GM13977 (cell line): ENCODE results near the gene BLVRB.
A peak's percentile ranks its signal among the peaks of the same experiment; 100 is the strongest.

ENCODE experiments used
- DNase-seq: peaks from one replicate; pipeline ENCODE4 v3.0.0; 2012; ENCODE audit warnings: low spot score
- in situ Hi-C: fragments of 300-500 bp; cut with MboI; formaldehyde crosslinking; loops from one replicate; pipeline ENCODE4 v1.12.0; 2022; ENCODE audit warnings: low sequenced_read_pairs, low pct_unique_long_range_greater_than_20kb, mixed read lengths, inconsistent platforms; ENCODE audit not compliant: unreplicated experiment
- TF ChIP-seq, protein P1 (sequence below): IDR thresholded peaks from 2 replicates; pipeline ENCODE4 v1.5.1; 2012; ENCODE audit warnings: mild to moderate bottlenecking, control low read depth; ENCODE audit not compliant: insufficient read depth; ENCODE audit errors: extremely low read depth, missing control alignments

BLVRB gene

DNA sequence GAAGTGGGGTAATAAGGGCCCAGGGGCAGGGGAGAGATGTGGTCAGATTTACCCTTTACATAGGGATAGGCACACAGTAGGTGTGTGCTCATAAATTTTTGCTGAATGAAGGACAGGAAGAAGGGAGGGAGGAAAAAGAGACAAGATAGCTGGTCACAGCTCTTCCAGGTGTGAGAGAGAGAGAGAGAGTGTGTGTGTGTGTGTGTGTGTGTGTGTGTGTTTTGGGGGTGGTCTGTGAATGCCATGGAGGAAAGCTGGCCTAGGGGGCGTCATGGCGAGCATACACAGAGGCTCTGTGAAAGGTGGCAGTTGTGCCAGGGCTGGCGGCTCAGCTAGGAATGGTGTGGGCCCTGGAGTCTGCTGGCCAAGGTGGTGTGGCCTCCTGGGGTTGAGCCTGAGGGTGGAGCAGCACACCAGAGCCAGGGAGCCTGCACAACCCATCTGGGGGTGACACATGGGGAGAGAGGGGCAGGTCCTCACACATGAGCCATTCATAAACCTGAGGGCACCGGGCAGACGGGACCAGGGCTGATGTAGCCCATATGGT, 46.4 kb downstream of the BLVRB start:
- no peak for DNase-seq
- in situ Hi-C loops: no loop called here
- TF ChIP-seq, protein P1, sequence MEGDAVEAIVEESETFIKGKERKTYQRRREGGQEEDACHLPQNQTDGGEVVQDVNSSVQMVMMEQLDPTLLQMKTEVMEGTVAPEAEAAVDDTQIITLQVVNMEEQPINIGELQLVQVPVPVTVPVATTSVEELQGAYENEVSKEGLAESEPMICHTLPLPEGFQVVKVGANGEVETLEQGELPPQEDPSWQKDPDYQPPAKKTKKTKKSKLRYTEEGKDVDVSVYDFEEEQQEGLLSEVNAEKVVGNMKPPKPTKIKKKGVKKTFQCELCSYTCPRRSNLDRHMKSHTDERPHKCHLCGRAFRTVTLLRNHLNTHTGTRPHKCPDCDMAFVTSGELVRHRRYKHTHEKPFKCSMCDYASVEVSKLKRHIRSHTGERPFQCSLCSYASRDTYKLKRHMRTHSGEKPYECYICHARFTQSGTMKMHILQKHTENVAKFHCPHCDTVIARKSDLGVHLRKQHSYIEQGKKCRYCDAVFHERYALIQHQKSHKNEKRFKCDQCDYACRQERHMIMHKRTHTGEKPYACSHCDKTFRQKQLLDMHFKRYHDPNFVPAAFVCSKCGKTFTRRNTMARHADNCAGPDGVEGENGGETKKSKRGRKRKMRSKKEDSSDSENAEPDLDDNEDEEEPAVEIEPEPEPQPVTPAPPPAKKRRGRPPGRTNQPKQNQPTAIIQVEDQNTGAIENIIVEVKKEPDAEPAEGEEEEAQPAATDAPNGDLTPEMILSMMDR: no peak

GRCh38 chr19:40418040-40418439, 47.5 kb downstream of the BLVRB start:
- TF ChIP-seq, protein P1: no peak
- no peak for DNase-seq
- in situ Hi-C loops: no loop called here

DNA sequence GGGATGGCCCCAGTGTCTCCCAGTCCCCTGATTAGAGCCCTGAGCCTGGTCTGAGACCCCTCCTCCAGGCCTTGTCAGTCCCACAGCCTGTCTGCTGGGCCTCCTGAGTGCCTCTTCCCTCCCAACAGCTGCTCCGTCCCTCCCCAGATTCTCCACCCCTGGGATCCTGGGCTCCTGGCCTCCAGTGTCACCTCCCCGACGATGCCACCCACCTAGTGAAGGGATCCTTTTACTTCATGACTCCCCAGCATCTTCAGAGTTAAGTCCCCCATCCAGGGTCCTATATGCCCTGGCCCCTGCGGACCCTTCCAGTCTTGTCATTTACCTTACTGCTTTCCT, 47.9 kb downstream of the BLVRB start:
- in situ Hi-C loops: no loop called here
- TF ChIP-seq, protein P1: no peak
- DNase-seq: no peak

DNA sequence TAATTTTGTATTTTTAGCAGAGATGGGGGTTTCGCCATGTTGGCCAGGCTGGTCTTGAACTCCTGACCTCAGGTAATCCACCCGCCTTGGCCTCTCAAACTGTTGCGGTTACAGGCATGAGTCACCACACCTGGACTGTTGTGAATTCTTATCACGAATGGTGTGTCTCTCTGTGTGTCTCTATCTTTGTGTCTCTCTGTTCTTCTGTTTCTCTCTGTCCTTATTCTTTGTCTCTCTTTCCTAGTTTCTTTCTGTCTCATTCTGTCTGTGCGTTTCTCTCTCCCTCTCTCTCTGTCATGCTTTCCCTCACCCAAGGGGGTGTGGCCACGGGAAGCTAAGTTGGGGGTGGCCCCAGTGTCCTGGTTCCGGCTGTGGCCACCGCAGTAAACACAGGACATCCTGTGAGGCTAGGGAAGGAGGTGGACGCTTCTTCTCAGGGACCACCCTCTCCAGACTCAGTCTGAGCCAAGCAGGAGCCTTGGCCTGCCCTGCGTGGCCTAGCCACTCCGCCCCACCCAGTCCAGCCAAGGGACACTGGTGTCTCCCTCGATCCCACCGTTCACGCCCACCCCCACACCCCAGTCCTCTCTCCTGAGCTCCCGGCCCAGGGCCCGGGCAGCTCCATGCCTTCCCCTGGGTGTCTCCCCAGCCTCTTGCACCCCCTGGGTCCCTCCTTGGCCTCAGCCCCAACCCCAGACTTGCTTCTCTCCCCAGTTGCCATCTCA, 48.5 kb downstream of the BLVRB start:
- peak; percentile 40 for DNase-seq
- in situ Hi-C loops: no loop called here
- TF ChIP-seq, protein P1: no peak

DNA sequence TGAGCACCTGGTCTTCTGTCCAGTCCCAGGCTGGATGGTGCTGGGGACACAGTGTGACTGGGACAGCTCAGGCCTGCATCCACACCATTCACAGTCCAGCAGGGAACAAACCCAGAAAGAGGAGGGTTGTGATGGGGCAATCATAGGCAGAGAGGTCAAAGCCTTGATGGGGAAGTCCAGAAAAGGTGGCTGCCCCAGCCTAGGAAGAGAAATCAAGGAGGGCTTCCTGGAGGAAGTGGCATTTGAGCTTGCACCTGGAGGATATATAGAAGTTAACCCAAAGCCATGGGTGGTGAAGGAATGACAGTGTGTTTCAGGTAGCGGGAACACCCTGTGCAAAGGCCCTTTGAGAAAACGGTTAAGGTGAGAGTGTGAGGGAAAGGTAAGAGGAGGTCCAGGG, 49.8 kb downstream of the BLVRB start:
- in situ Hi-C loops: no loop called here
- no peak for DNase-seq
- TF ChIP-seq, protein P1: no peak

GRCh38 chr19:40414542-40415535, 50.7 kb downstream of the BLVRB start:
- in situ Hi-C loops: no loop called here
- TF ChIP-seq, protein P1: no peak
- no peak for DNase-seq
